CD4-positive, alpha-beta memory T cell (primary cell): ENCODE results near the gene HSF5. TPM values are rescaled to one million over a fixed set of nuclear protein-coding genes. Genes with fewer than 3 reads are reported as not detected.
A peak's percentile ranks its signal among the peaks of the same experiment; 100 is the strongest.

ENCODE experiments used
- CTCF ChIA-PET: fragments of 350-600 bp; sonication (Branson Sonifier 250); formaldehyde crosslinking; loops from one replicate; lab custom pipeline; 2021; ENCODE audit warnings: inconsistent platforms; ENCODE audit not compliant: partially characterized antibody; lab: Charles Lee
- POLR2A ChIA-PET: fragments of 350-600 bp; sonication (Branson Sonifier 250); formaldehyde crosslinking; loops from one replicate; lab custom pipeline; 2021; ENCODE audit not compliant: partially characterized antibody; lab: Charles Lee
- DNase-seq, 5 donors: peaks; one replicate each; pipeline versions ENCODE4 v3.0.0 to v3.0.0-alpha.2; 2020 to 2022; ENCODE audit warnings: mixed read lengths in 1 of 5
- H3K27ac ChIP-seq: one replicate; pipeline ENCODE4 v1.7.0; 2013; ENCODE audit warnings: low read depth, low read length
- H3K27me3 ChIP-seq: 2 replicates; pipeline ENCODE4 v1.7.0; 2013; ENCODE audit warnings: mild to moderate bottlenecking, low read length, moderate library complexity; ENCODE audit not compliant: insufficient read depth
- H3K36me3 ChIP-seq: 2 replicates; pipeline ENCODE4 v1.7.0; 2013; ENCODE audit warnings: mild to moderate bottlenecking, low read length, moderate library complexity; ENCODE audit not compliant: insufficient read depth
- H3K4me1 ChIP-seq: 2 replicates; pipeline ENCODE4 v1.7.0; 2013; ENCODE audit warnings: mild to moderate bottlenecking, low read length, moderate library complexity; ENCODE audit not compliant: insufficient read depth
- H3K4me3 ChIP-seq, 2 donors: one replicate each; pipeline ENCODE4 v1.7.0; 2013; ENCODE audit warnings: low read length in 2 of 2, mild to moderate bottlenecking in 1 of 2
- H3K9me3 ChIP-seq, 2 donors: one replicate each; pipeline ENCODE4 v1.7.0; 2013; ENCODE audit warnings: low read length in 2 of 2, control low read depth in 1 of 2; ENCODE audit not compliant: control insufficient read depth in 1 of 2
- H3K27ac Mint-ChIP-seq, 7 donors: one replicate each; pipeline ENCODE4 v1.8.0; 2020 to 2021; ENCODE audit warnings: mixed read lengths in 7 of 7, mild to moderate bottlenecking in 6 of 7, inconsistent platforms in 3 of 7, moderate library complexity in 3 of 7
- H3K27me3 Mint-ChIP-seq, 2 donors: one replicate each; pipeline ENCODE4 v1.8.0; 2020 to 2021; ENCODE audit warnings: mixed read lengths in 2 of 2
- H3K36me3 Mint-ChIP-seq, 2 donors: one replicate each; pipeline ENCODE4 v1.8.0; 2020 to 2021; ENCODE audit warnings: mixed read lengths in 2 of 2, inconsistent platforms in 1 of 2, mild to moderate bottlenecking in 1 of 2
- H3K4me1 Mint-ChIP-seq, 4 donors: one replicate each; pipeline ENCODE4 v1.8.0; 2020 to 2021; ENCODE audit warnings: mixed read lengths in 4 of 4, mild to moderate bottlenecking in 1 of 4
- H3K4me3 Mint-ChIP-seq, 8 donors: one replicate each; pipeline ENCODE4 v1.8.0; 2020 to 2021; ENCODE audit warnings: mixed read lengths in 8 of 8, mild to moderate bottlenecking in 7 of 8, moderate library complexity in 6 of 8, inconsistent platforms in 3 of 8
- H3K9me3 Mint-ChIP-seq, 8 donors: one replicate each; pipeline ENCODE4 v1.8.0; 2020 to 2021; ENCODE audit warnings: mixed read lengths in 8 of 8, mild to moderate bottlenecking in 5 of 8, inconsistent platforms in 3 of 8, moderate library complexity in 1 of 8
- intact Hi-C: fragments of 100-400 bp; cut with micrococcal nuclease; formaldehyde crosslinking; loops from one replicate; pipeline ENCODE4 v1.15.1; 2023
- polyA plus RNA-seq, 2 donors: library from polyadenylated mRNA; unstranded; fragments of 300-500 nt; fragmentation: Illumina TruSeq; gene quantifications; one replicate each; pipeline ENCODE4 v1.2.3, GENCODE V29; 2021
- total RNA-seq, 2 experiments: library from RNA; stranded (reverse); gene quantifications; one replicate each; pipeline ENCODE4 v1.2.3, GENCODE V29; 2021

HSF5 gene
- total and polyA plus RNA-seq, 4 experiments from 2014 or later, result 0.84 to 2.4 (median 1.7) TPM

- Mint-ChIP-seq H3K4me1 (no peaks in the 10 kb centered on the region), H3K9me3 (no peaks in the 10 kb centered on the region), H3K27me3 (no peaks in the 10 kb centered on the region), H3K27ac (no peak overlapping the region), H3K36me3 (peaks cover 0 to 5% of the 10 kb centered on the region in 2 donors), H3K4me3 (no peak overlapping the region)
- CTCF ChIA-PET, result interaction anchor here (0.5 kb wide), 1 partner anchor 57 kb away, joined by 4 read pairs; no protein-coding TSS in a partner anchor
- H3K4me1 ChIP-seq, result no peaks in the 10 kb centered on the region
- DNase-seq, result no peak
- H3K9me3 ChIP-seq, result no peaks in the 10 kb centered on the region
- H3K4me3 ChIP-seq, result no peak overlapping the region
- no peak overlapping the region for H3K27ac ChIP-seq
- POLR2A ChIA-PET, result no interaction called here
- H3K27me3 ChIP-seq, result no peaks in the 10 kb centered on the region
- intact Hi-C loops, result no loop called here
- no peaks in the 10 kb centered on the region for H3K36me3 ChIP-seq
Measured at GRCh38 chr17:58394534-58395223, 93.5 kb downstream of the HSF5 start.

GRCh38 chr17:58391302-58391984, 96.8 kb downstream of the HSF5 start:
- Mint-ChIP-seq H3K36me3 (no peaks in the 10 kb centered on the region), H3K4me3 (no peak overlapping the region), H3K27ac (no peak overlapping the region), H3K4me1 (peaks cover 0 to 12% (median 4%) of the 10 kb centered on the region in 4 donors), H3K27me3 (no peaks in the 10 kb centered on the region), H3K9me3 (no peaks in the 10 kb centered on the region)
- no peak overlapping the region for H3K27ac ChIP-seq
- H3K4me3 ChIP-seq, result no peak overlapping the region
- no peaks in the 10 kb centered on the region for H3K27me3 ChIP-seq
- ChIA-PET POLR2A (no interaction called here), CTCF (interaction anchor here (1.1 kb wide), 1 partner anchor 9 kb away, joined by 3 read pairs; no protein-coding TSS in a partner anchor)
- no peaks in the 10 kb centered on the region for H3K9me3 ChIP-seq
- no peaks in the 10 kb centered on the region for H3K36me3 ChIP-seq
- intact Hi-C loops, result no loop called here
- DNase-seq, result no peak
- no peaks in the 10 kb centered on the region for H3K4me1 ChIP-seq

GRCh38 chr17:58390884-58391283, 97.3 kb downstream of the HSF5 start:
- Mint-ChIP-seq H3K9me3 (no peaks in the 10 kb centered on the region), H3K27me3 (no peaks in the 10 kb centered on the region), H3K4me1 (peaks cover 0 to 12% (median 4%) of the 10 kb centered on the region in 4 donors), H3K36me3 (no peaks in the 10 kb centered on the region), H3K27ac (no peak overlapping the region), H3K4me3 (no peak overlapping the region)
- ChIA-PET CTCF (interaction anchor here (1.1 kb wide), 1 partner anchor 9 kb away, joined by 3 read pairs; no protein-coding TSS in a partner anchor), POLR2A (no interaction called here)
- H3K36me3 ChIP-seq, result no peaks in the 10 kb centered on the region
- H3K27me3 ChIP-seq, result no peaks in the 10 kb centered on the region
- H3K4me3 ChIP-seq, result no peak overlapping the region
- H3K4me1 ChIP-seq, result no peaks in the 10 kb centered on the region
- H3K27ac ChIP-seq, result no peak overlapping the region
- intact Hi-C loops, result no loop called here
- no peak for DNase-seq
- no peaks in the 10 kb centered on the region for H3K9me3 ChIP-seq

GRCh38 chr17:58388302-58389190, 99.7 kb downstream of the HSF5 start:
- intact Hi-C loops, result no loop called here
- ChIA-PET CTCF (interaction anchor here (1.1 to 1.6 kb wide), 3 partner anchors 10 to 36 kb away, joined by 3 to 6 read pairs (median 5); partner anchors contain the start of genes RNF43 and SUPT4H1), POLR2A (interaction anchor here (0.8 kb wide), 1 partner anchor 33 kb away, joined by 3 read pairs; no protein-coding TSS in a partner anchor)
- Histone ChIP-seq H3K4me3 (no peak overlapping the region), H3K36me3 (no peaks in the 10 kb centered on the region), H3K9me3 (no peaks in the 10 kb centered on the region), H3K4me1 (no peaks in the 10 kb centered on the region), H3K27ac (no peak overlapping the region), H3K27me3 (no peaks in the 10 kb centered on the region)
- Mint-ChIP-seq H3K4me3 (no peak overlapping the region), H3K4me1 (peaks cover 0 to 16% (median 5%) of the 10 kb centered on the region in 4 donors), H3K36me3 (no peaks in the 10 kb centered on the region), H3K27ac (peak overlapping the region in 4 of 7 donors; percentile 25 to 81 (median 42)), H3K27me3 (no peaks in the 10 kb centered on the region), H3K9me3 (no peaks in the 10 kb centered on the region)
- DNase-seq, result no peak

GRCh38 chr17:58387834-58388233, 100.4 kb downstream of the HSF5 start:
- H3K36me3 Mint-ChIP-seq, result no peaks in the 10 kb centered on the region
- Histone ChIP-seq H3K36me3 (no peaks in the 10 kb centered on the region), H3K27me3 (no peaks in the 10 kb centered on the region), H3K9me3 (no peaks in the 10 kb centered on the region), H3K27ac (no peak overlapping the region), H3K4me1 (peaks cover 3% of the 10 kb centered on the region), H3K4me3 (no peak overlapping the region)
- CTCF ChIA-PET, result interaction anchor here (1.6 kb wide), 1 partner anchor 9 kb away, joined by 6 read pairs; no protein-coding TSS in a partner anchor
- no peaks in the 10 kb centered on the region for H3K27me3 Mint-ChIP-seq
- peak in 1 of 5 donors; percentile 41 for DNase-seq
- no peak overlapping the region for H3K4me3 Mint-ChIP-seq
- peak overlapping the region in 2 of 7 donors; percentile 35 to 43 for H3K27ac Mint-ChIP-seq
- H3K4me1 Mint-ChIP-seq, result peaks cover 3 to 19% (median 7%) of the 10 kb centered on the region in 4 donors
- no peaks in the 10 kb centered on the region for H3K9me3 Mint-ChIP-seq
- POLR2A ChIA-PET, result no interaction called here
- intact Hi-C loops, result no loop called here

- ChIA-PET CTCF (interaction anchor here (1.1 kb wide), 1 partner anchor 9 kb away, joined by 5 read pairs; no protein-coding TSS in a partner anchor), POLR2A (no interaction called here)
- Mint-ChIP-seq H3K4me1 (peaks cover 14 to 30% (median 18%) of the 10 kb centered on the region in 4 donors), H3K27ac (no peak overlapping the region), H3K4me3 (no peak overlapping the region), H3K9me3 (no peaks in the 10 kb centered on the region), H3K36me3 (no peaks in the 10 kb centered on the region), H3K27me3 (no peaks in the 10 kb centered on the region)
- Histone ChIP-seq H3K36me3 (no peaks in the 10 kb centered on the region), H3K9me3 (no peaks in the 10 kb centered on the region), H3K4me3 (no peak overlapping the region), H3K27me3 (no peaks in the 10 kb centered on the region), H3K4me1 (peaks cover 14% of the 10 kb centered on the region), H3K27ac (no peak overlapping the region)
- intact Hi-C loops, result no loop called here
- DNase-seq, result no peak
Measured at GRCh38 chr17:58386708-58387107, 101.5 kb downstream of the HSF5 start.
